HCT116 (cell line): ENCODE data around the gene SLC35A1.

Experiments used
- CEBPB ChIP-seq: IDR thresholded peaks from 2 replicates; pipeline ENCODE4 v1.6.1; 2012; ENCODE audit warnings: low read depth
- CTCF ChIP-seq, 3 experiments: fragments of 200-600 bp in 1 of 3; sonication (generic) in 1 of 3; IDR thresholded peaks in 2 of 3; conservative IDR thresholded peaks in 1 of 3; 2 replicates each; pipeline ENCODE4 v1.5.1; 2012 to 2017; ENCODE audit warnings: low read depth in 2 of 3, low read length in 2 of 3, antibody characterized with exemption in 1 of 3, borderline replicate concordance in 1 of 3, control low read depth in 1 of 3, mild to moderate bottlenecking in 1 of 3, mixed read lengths in 1 of 3, mixed run types in 1 of 3, moderate library complexity in 1 of 3; ENCODE audit not compliant: insufficient read depth in 1 of 3
- EZH2 ChIP-seq: fragments of 200-600 bp; sonication (generic); IDR thresholded peaks from 2 replicates; pipeline ENCODE4 v1.6.1; 2017; ENCODE audit warnings: antibody characterized with exemption, mixed run types
- JUND ChIP-seq: IDR thresholded peaks from 2 replicates; pipeline ENCODE4 v1.6.1; 2012
- MAX ChIP-seq: IDR thresholded peaks from 2 replicates; pipeline ENCODE4 v1.6.1; 2012
- POLR2A ChIP-seq: IDR thresholded peaks from 2 replicates; pipeline ENCODE4 v1.7.0; 2011; ENCODE audit warnings: borderline replicate concordance; ENCODE audit not compliant: insufficient read depth, insufficient read length; ENCODE audit errors: extremely low read depth
- POLR2AphosphoS5 ChIP-seq: IDR thresholded peaks from 2 replicates; pipeline ENCODE4 v1.6.1; 2011; ENCODE audit warnings: mild to moderate bottlenecking, low read depth, low read length, moderate library complexity
- SIN3A ChIP-seq: IDR thresholded peaks from 2 replicates; pipeline ENCODE4 v1.6.1; 2012; ENCODE audit warnings: low read depth
- TCF7L2 ChIP-seq: IDR thresholded peaks from 2 replicates; pipeline ENCODE4 v1.7.0; 2011; ENCODE audit warnings: borderline replicate concordance, inconsistent platforms; ENCODE audit not compliant: insufficient read depth, insufficient read length; ENCODE audit errors: extremely low read depth
- YY1 ChIP-seq: IDR thresholded peaks from 2 replicates; pipeline ENCODE4 v1.6.1; 2011; ENCODE audit warnings: low read length, low read depth, moderate library complexity, mild to moderate bottlenecking; ENCODE audit not compliant: insufficient replicate concordance; ENCODE audit errors: extremely low read depth
- ZNF274 ChIP-seq: fragments of 200-500 bp; sonication (Bioruptor generic); IDR thresholded peaks from 2 replicates; pipeline ENCODE4 v1.6.1; 2014; ENCODE audit warnings: mild to moderate bottlenecking, low read depth, low read length, inconsistent platforms

- no peak for TF ChIP-seq EZH2
- no peak for TF ChIP-seq CEBPB
- TF ChIP-seq CTCF (IDR thresholded peaks at IDR 0.05 in 2 of 3, conservative IDR thresholded peaks at IDR 0.05 in 1 of 3; ENCODE audit: borderline replicate concordance in 1 of 3, insufficient read depth in 1 of 3, low read depth in 2 of 3, low read length in 2 of 3): no peak
- TF ChIP-seq SIN3A: no peak
- no peak for TF ChIP-seq YY1
- no peak for TF ChIP-seq POLR2A
- TF ChIP-seq TCF7L2: no peak
- TF ChIP-seq POLR2AphosphoS5: no peak
- no peak for TF ChIP-seq JUND
- TF ChIP-seq MAX: no peak
- no peak for TF ChIP-seq ZNF274
These were observed 88.2 kb downstream of the SLC35A1 start for GRCh38 chr6:87561017-87561416.
